OCI-LY7 (cell line): ENCODE results near the gene GRIK1. TPM values are rescaled to one million over a fixed set of nuclear protein-coding genes. Genes with fewer than 3 reads are reported as not detected.

Experiments used
- BruUV-seq: library from RNA; stranded (reverse); fragments of 400-500 nt; replicated peaks from 2 replicates; lab custom pipeline; 2021; lab: Mats Ljungman, UMichigan
- CTCF ChIA-PET: fragments of 300-600 bp; sonication (Branson Sonifier 250); formaldehyde crosslinking; loops from one replicate; lab custom pipeline; 2022; ENCODE audit warnings: antibody characterized with exemption; ENCODE audit not compliant: unreplicated experiment; lab: Charles Lee
- POLR2A ChIA-PET: fragments of 300-600 bp; sonication (Branson Sonifier 250); formaldehyde crosslinking; loops from one replicate; lab custom pipeline; 2022; ENCODE audit warnings: antibody characterized with exemption; lab: Charles Lee
- DNase-seq: peaks from one replicate; pipeline ENCODE4 v3.0.0-alpha.2; 2015; ENCODE audit warnings: low spot score
- H2AFZ ChIP-seq: fragments of 200-600 bp; sonication (generic), shearing (Covaris generic); 2 replicates; pipeline ENCODE4 v1.6.1; 2014; ENCODE audit warnings: mild to moderate bottlenecking, antibody characterized with exemption, low read length, moderate library complexity
- H3K27ac ChIP-seq: fragments of 200-600 bp; sonication (generic); 2 replicates; pipeline ENCODE4 v1.5.1; 2014; ENCODE audit warnings: mixed run types, low read depth, mild to moderate bottlenecking, moderate library complexity, low read length, inconsistent platforms; ENCODE audit not compliant: poor library complexity, severe bottlenecking
- H3K36me3 ChIP-seq: fragments of 200-600 bp; sonication (generic); 2 replicates; pipeline ENCODE4 v1.6.1; 2014; ENCODE audit warnings: mild to moderate bottlenecking, antibody characterized with exemption, low read length, moderate library complexity, mixed read lengths; ENCODE audit not compliant: insufficient read depth
- H3K4me1 ChIP-seq: fragments of 200-600 bp; sonication (generic); 2 replicates; pipeline ENCODE4 v1.5.1; 2014; ENCODE audit warnings: mild to moderate bottlenecking, low read length; ENCODE audit not compliant: insufficient read depth, poor library complexity, severe bottlenecking
- H3K4me2 ChIP-seq: fragments of 200-600 bp; sonication (generic); 2 replicates; pipeline ENCODE4 v1.6.1; 2014; ENCODE audit warnings: mild to moderate bottlenecking, low read length
- H3K4me3 ChIP-seq: fragments of 200-600 bp; sonication (generic); 2 replicates; pipeline ENCODE4 v1.5.1; 2014; ENCODE audit warnings: mild to moderate bottlenecking, low read depth, low read length; ENCODE audit not compliant: poor library complexity, severe bottlenecking
- H3K79me2 ChIP-seq: fragments of 200-600 bp; sonication (generic); 2 replicates; pipeline ENCODE4 v1.6.1; 2016; ENCODE audit warnings: low read depth, mild to moderate bottlenecking, low read length, moderate library complexity, mixed read lengths; ENCODE audit not compliant: insufficient read depth
- H3K9me2 ChIP-seq: fragments of 200-600 bp; sonication (generic); 2 replicates; pipeline ENCODE4 v1.6.1; 2016; ENCODE audit warnings: mild to moderate bottlenecking, low read length, mixed read lengths; ENCODE audit not compliant: insufficient read depth
- H3K9me3 ChIP-seq: fragments of 200-600 bp; sonication (generic); 2 replicates; pipeline ENCODE4 v1.6.1; 2014; ENCODE audit warnings: mild to moderate bottlenecking, mixed run types, low read length, mixed read lengths
- H4K20me1 ChIP-seq: fragments of 200-600 bp; sonication (generic); 2 replicates; pipeline ENCODE4 v1.6.1; 2014; ENCODE audit warnings: mild to moderate bottlenecking, antibody characterized with exemption, low read length, moderate library complexity, mixed read lengths; ENCODE audit not compliant: insufficient read depth
- EZH2phosphoT487 ChIP-seq: fragments of 200-600 bp; sonication (generic); IDR thresholded peaks from 2 replicates; pipeline ENCODE4 v1.6.1; 2018; ENCODE audit warnings: low read depth, borderline replicate concordance, mild to moderate bottlenecking, mixed run types, antibody characterized with exemption, low read length, moderate library complexity, mixed read lengths
- intact Hi-C: fragments of 100-400 bp; cut with micrococcal nuclease; formaldehyde crosslinking; loops from one replicate; pipeline ENCODE4 v1.10.0; 2022; ENCODE audit not compliant: unreplicated experiment
- total RNA-seq, 2 experiments: library from RNA; depleted of rRNA in 1 of 2; stranded (reverse); fragments of >200 nt in 1 of 2; shearing (Covaris generic) in 1 of 2; gene quantifications; 2 replicates each; pipeline ENCODE4 v1.2.3, GENCODE V29; 2014 to 2022
- TF ChIP-seq, protein P1 (sequence below): fragments of 200-600 bp; sonication (generic); conservative IDR thresholded peaks from 2 replicates; pipeline ENCODE4 v1.5.1; 2014; ENCODE audit warnings: mild to moderate bottlenecking, antibody characterized with exemption, low read length, moderate library complexity, mixed read lengths

The GRIK1 gene
- total RNA-seq, 2 experiments from 2014 or later, result 4.1 TPM; not detected in 1

- H3K79me2 ChIP-seq, result no peaks in the 10 kb centered on the region
- CTCF ChIA-PET, result no interaction called here
- POLR2A ChIA-PET, result no interaction called here
- no peak overlapping the region for H3K27ac ChIP-seq
- no peaks in the 10 kb centered on the region for H3K9me2 ChIP-seq
- H3K4me3 ChIP-seq, result no peak overlapping the region
- intact Hi-C loops, result no loop called here
- H3K4me1 ChIP-seq, result no peaks in the 10 kb centered on the region
- no peaks in the 10 kb centered on the region for H3K36me3 ChIP-seq
- no peaks in the 10 kb centered on the region for H3K9me3 ChIP-seq
- no peak for TF ChIP-seq EZH2phosphoT487
- TF ChIP-seq, protein P1, sequence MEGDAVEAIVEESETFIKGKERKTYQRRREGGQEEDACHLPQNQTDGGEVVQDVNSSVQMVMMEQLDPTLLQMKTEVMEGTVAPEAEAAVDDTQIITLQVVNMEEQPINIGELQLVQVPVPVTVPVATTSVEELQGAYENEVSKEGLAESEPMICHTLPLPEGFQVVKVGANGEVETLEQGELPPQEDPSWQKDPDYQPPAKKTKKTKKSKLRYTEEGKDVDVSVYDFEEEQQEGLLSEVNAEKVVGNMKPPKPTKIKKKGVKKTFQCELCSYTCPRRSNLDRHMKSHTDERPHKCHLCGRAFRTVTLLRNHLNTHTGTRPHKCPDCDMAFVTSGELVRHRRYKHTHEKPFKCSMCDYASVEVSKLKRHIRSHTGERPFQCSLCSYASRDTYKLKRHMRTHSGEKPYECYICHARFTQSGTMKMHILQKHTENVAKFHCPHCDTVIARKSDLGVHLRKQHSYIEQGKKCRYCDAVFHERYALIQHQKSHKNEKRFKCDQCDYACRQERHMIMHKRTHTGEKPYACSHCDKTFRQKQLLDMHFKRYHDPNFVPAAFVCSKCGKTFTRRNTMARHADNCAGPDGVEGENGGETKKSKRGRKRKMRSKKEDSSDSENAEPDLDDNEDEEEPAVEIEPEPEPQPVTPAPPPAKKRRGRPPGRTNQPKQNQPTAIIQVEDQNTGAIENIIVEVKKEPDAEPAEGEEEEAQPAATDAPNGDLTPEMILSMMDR, result no peak
- no peak overlapping the region for H2AFZ ChIP-seq
- BruUV-seq, result no TSS peak
- no peak for DNase-seq
- H4K20me1 ChIP-seq, result no peaks in the 10 kb centered on the region
- no peak overlapping the region for H3K4me2 ChIP-seq
Observed at GRCh38 chr21:29654203-29654602, 285.6 kb downstream of the GRIK1 start.

- BruUV-seq, result no TSS peak
- DNase-seq, result no peak
- TF ChIP-seq, protein P1, result no peak
- TF ChIP-seq EZH2phosphoT487, result no peak
- Histone ChIP-seq H3K4me3 (no peak overlapping the region), H3K36me3 (no peaks in the 10 kb centered on the region), H3K4me1 (no peaks in the 10 kb centered on the region), H3K9me2 (no peaks in the 10 kb centered on the region), H3K79me2 (no peaks in the 10 kb centered on the region), H3K27ac (no peak overlapping the region), H4K20me1 (no peaks in the 10 kb centered on the region), H3K4me2 (no peak overlapping the region), H3K9me3 (no peaks in the 10 kb centered on the region), H2AFZ (no peak overlapping the region)
- ChIA-PET POLR2A (interaction anchor here (0.7 kb wide), 1 partner anchor 11 kb away, joined by 3 read pairs; no protein-coding TSS in a partner anchor), CTCF (no interaction called here)
- intact Hi-C loops, result no loop called here
Observed at GRCh38 chr21:29650523-29651022, 289.2 kb downstream of the GRIK1 start.

DNA sequence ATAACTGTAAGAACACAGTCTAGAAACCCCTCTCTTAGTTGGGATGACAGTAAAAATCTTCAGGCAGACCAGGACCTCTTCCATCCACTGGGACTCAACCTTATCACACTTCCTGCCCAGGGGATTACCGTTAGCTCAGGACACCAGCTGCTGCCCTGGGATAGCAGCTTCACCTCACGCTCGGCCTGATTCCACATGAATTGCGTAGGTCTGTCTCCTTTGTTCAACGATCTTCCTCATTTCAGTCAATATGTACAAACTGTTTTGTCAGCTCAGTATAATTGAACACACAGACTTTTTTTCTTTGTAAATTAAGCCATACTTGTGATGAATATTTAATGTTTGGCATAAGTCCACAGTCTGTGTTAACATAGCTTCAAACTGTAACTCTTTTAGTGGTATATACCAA lies 290.4 kb downstream of the GRIK1 start:
- no peak overlapping the region for H3K4me3 ChIP-seq
- no peaks in the 10 kb centered on the region for H4K20me1 ChIP-seq
- intact Hi-C loops, result no loop called here
- BruUV-seq, result no TSS peak
- no peaks in the 10 kb centered on the region for H3K4me1 ChIP-seq
- no peak overlapping the region for H3K4me2 ChIP-seq
- H3K27ac ChIP-seq, result no peak overlapping the region
- ChIA-PET CTCF (no interaction called here), POLR2A (interaction anchor here (0.6 to 1.3 kb wide), 2 partner anchors 9 to 17 kb away, joined by 4 to 6 read pairs; no protein-coding TSS in a partner anchor)
- H3K9me2 ChIP-seq, result no peaks in the 10 kb centered on the region
- no peak for DNase-seq
- H3K36me3 ChIP-seq, result no peaks in the 10 kb centered on the region
- H3K79me2 ChIP-seq, result no peaks in the 10 kb centered on the region
- no peak overlapping the region for H2AFZ ChIP-seq
- TF ChIP-seq EZH2phosphoT487, result no peak
- TF ChIP-seq, protein P1, result no peak
- no peaks in the 10 kb centered on the region for H3K9me3 ChIP-seq
